A549 (cell line): ENCODE measurements around the gene PRICKLE1. TPM values are rescaled to one million over a fixed set of nuclear protein-coding genes. Genes with fewer than 3 reads are reported as not detected.

Experiments used
- ATAC-seq, 2 experiments: fragments of 200-7000 bp in 1 of 2; fragments of >200 bp in 1 of 2; cut with Nextera tagmentation in 1 of 2; cut with Tn5 transposase in 1 of 2; 3 replicates each; pipeline versions ENCODE4 v1.8.0 to v1.9.1; 2018 to 2020; ENCODE audit warnings: mild to moderate bottlenecking in 1 of 2, moderate library complexity in 1 of 2
- CTCF ChIA-PET: fragments of 300-600 bp; sonication (Branson Sonifier 250); formaldehyde crosslinking; extraction: SDS; loops from one replicate; lab custom pipeline; 2021; ENCODE audit warnings: antibody characterized with exemption, inconsistent platforms; lab: Yijun Ruan, JAX
- POLR2A ChIA-PET: fragments of 350-600 bp; formaldehyde crosslinking; extraction: SDS; loops from one replicate; lab custom pipeline; 2021; ENCODE audit warnings: antibody characterized with exemption, inconsistent platforms; lab: Yijun Ruan, JAX
- DNase-seq, 2 experiments: peaks; one replicate each; pipeline versions ENCODE4 v3.0.0 to v3.0.0-alpha.2; 2011 to 2016; ENCODE audit warnings: low read depth in 1 of 2, low spot score in 1 of 2
- FAIRE-seq: peaks from 2 replicates; lab custom pipeline; 2011; peaks lifted over from hg19 to GRCh38; lab: Jason Lieb, UNC
- H3K27ac ChIP-seq, 2 experiments: fragments of >200 bp; sonication (Bioruptor Twin); formaldehyde crosslinking; 3 replicates each; pipeline ENCODE4 v1.5.1; 2016 to 2017
- H3K4me1 ChIP-seq: fragments of >200 bp; sonication (Bioruptor Twin); formaldehyde crosslinking; 3 replicates; pipeline ENCODE4 v1.6.1; 2016
- H3K4me2 ChIP-seq: fragments of >200 bp; sonication (Bioruptor Twin); formaldehyde crosslinking; 3 replicates; pipeline ENCODE4 v1.6.1; 2016
- H3K4me3 ChIP-seq: fragments of >200 bp; sonication (Bioruptor Twin); formaldehyde crosslinking; 3 replicates; pipeline ENCODE4 v1.5.1; 2016
- H3K9me3 ChIP-seq: fragments of >200 bp; sonication (Bioruptor Twin); formaldehyde crosslinking; 3 replicates; pipeline ENCODE4 v1.6.1; 2016
- CBX2 ChIP-seq: fragments of 200-600 bp; sonication (generic); IDR thresholded peaks from 2 replicates; pipeline ENCODE4 v1.6.1; 2016; ENCODE audit warnings: low read depth, mild to moderate bottlenecking, borderline replicate concordance
- CBX8 ChIP-seq: fragments of 200-600 bp; sonication (generic); IDR thresholded peaks from 2 replicates; pipeline ENCODE4 v1.6.1; 2016
- CEBPB ChIP-seq, 2 experiments: fragments of >200 bp in 1 of 2; sonication (Bioruptor Twin) in 1 of 2; formaldehyde crosslinking in 1 of 2; IDR thresholded peaks; 2 replicates each; pipeline ENCODE4 v1.6.1; 2012 to 2016
- CHD2 ChIP-seq: fragments of 150-350 bp; IDR thresholded peaks from 2 replicates; pipeline ENCODE4 v1.6.1; 2014; ENCODE audit warnings: low read length; ENCODE audit not compliant: partially characterized antibody
- CHD4 ChIP-seq: fragments of 200-600 bp; sonication (generic); IDR thresholded peaks from 2 replicates; pipeline ENCODE4 v1.6.1; 2016; ENCODE audit warnings: antibody characterized with exemption, mild to moderate bottlenecking, borderline replicate concordance
- EHF ChIP-seq: fragments of 250-450 bp; sonication (Bioruptor Pico); IDR thresholded peaks from 2 replicates; pipeline ENCODE4 v1.5.0; 2020; ENCODE audit warnings: mild to moderate bottlenecking
- EP300 ChIP-seq, 2 experiments: fragments of >200 bp; sonication (Bioruptor Twin); formaldehyde crosslinking; IDR thresholded peaks; 2 replicates in 1 of 2; 3 replicates in 1 of 2; pipeline ENCODE4 v1.6.1; 2016 to 2017
- HDAC2 ChIP-seq: fragments of 200-600 bp; sonication (generic); IDR thresholded peaks from 2 replicates; pipeline ENCODE4 v1.6.1; 2016
- JUNB ChIP-seq: fragments of >200 bp; sonication (Bioruptor Twin); formaldehyde crosslinking; IDR thresholded peaks from 2 replicates; pipeline ENCODE4 v1.6.1; 2016
- KDM1A ChIP-seq: fragments of 200-600 bp; sonication (generic); IDR thresholded peaks from 2 replicates; pipeline ENCODE4 v1.6.1; 2016; ENCODE audit warnings: low read depth, mild to moderate bottlenecking
- MAFK ChIP-seq: fragments of 450-650 bp; IDR thresholded peaks from 2 replicates; pipeline ENCODE4 v1.6.1; 2014; ENCODE audit not compliant: partially characterized antibody
- MYC ChIP-seq: IDR thresholded peaks from 2 replicates; pipeline ENCODE4 v1.6.1; 2012; ENCODE audit warnings: mild to moderate bottlenecking, inconsistent platforms, low read length, improper control_type of control experiment, borderline replicate concordance
- NFE2L2 ChIP-seq: fragments of 150-350 bp; conservative IDR thresholded peaks from 2 replicates; pipeline ENCODE4 v1.6.1; 2014; ENCODE audit warnings: low read length
- NPAS2 ChIP-seq: fragments of 250-450 bp; sonication (Bioruptor Pico); IDR thresholded peaks from 2 replicates; pipeline ENCODE4 v1.8.0; 2022; ENCODE audit warnings: mild to moderate bottlenecking, moderate library complexity, borderline replicate concordance
- NR3C1 ChIP-seq: fragments of >200 bp; sonication (Bioruptor Twin); formaldehyde crosslinking; IDR thresholded peaks from 3 replicates; pipeline ENCODE4 v1.6.1; 2017
- RFX5 ChIP-seq: fragments of 450-650 bp; IDR thresholded peaks from 2 replicates; pipeline ENCODE4 v1.7.1; 2014; ENCODE audit warnings: antibody characterized with exemption, mild to moderate bottlenecking, moderate library complexity
- ZSCAN20 ChIP-seq: fragments of 250-450 bp; sonication (Bioruptor Pico); IDR thresholded peaks from 2 replicates; pipeline ENCODE4 v1.8.0; 2022; ENCODE audit warnings: mild to moderate bottlenecking, moderate library complexity
- WGBS: methylation state at CpG from one replicate; pipeline ENCODE4 v1.1.6; 2017; ENCODE audit errors: missing lambda C conversion rate; 5-methylcytosine and 5-hydroxymethylcytosine counted together
- polyA plus RNA-seq, 4 experiments: library from polyadenylated mRNA; depleted of rRNA in 3 of 4; stranded (reverse); fragments of >200 nt; fragmentation: RNase III in 1 of 4; extraction: RNeasy Plus Mini Kit Qiagen cat#74134 plus additional on column Dnase treatment in 1 of 4; gene quantifications; 2 replicates in 3 of 4; 3 replicates in 1 of 4; pipeline ENCODE4 v1.2.3, GENCODE V29; 2011 to 2017
- TF ChIP-seq, protein P1 (sequence below): fragments of 150-350 bp; IDR thresholded peaks from 2 replicates; pipeline ENCODE4 v1.6.1; 2014; ENCODE audit warnings: low read depth, mild to moderate bottlenecking, low read length
- TF ChIP-seq, protein P2 (sequence below): fragments of >200 bp; sonication (Bioruptor Twin); formaldehyde crosslinking; IDR thresholded peaks from 2 replicates; pipeline ENCODE4 v1.6.1; 2016
- TF ChIP-seq, protein P3 (sequence below): IDR thresholded peaks from 2 replicates; pipeline ENCODE4 v1.6.1; 2012

Gene PRICKLE1
- polyA plus RNA-seq, 2 of the 4 experiments (the other 2 are of a cell fraction): 1.5 to 1.8 TPM

DNA sequence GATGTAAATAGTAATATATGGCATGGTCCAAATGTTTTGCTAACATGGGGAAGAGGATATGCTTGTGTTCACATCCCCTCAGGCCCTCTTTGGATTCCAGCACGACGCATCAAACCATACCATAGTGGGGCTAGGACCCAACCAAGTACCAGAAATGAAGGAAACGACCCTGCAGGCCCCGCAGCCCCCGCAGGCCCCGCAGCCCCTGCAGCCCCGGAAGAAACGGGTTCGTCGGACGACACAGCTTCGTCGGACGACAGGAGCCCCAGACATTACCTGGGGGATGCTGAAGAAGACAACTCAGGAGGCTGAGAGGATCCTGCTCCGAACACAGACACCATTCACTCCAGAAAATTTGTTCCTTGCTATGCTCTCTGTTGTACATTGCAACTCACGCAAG, 143.7 kb downstream of the PRICKLE1 start:
- Histone ChIP-seq H3K4me2 (no peak overlapping the region), H3K9me3 (no peaks in the 10 kb centered on the region), H3K4me3 (no peak overlapping the region), H3K27ac (no peak overlapping the region), H3K4me1 (no peaks in the 10 kb centered on the region)
- WGBS: 95% methylated on average over 16 of the region's 16 CpGs
- TF ChIP-seq MYC: no peak
- no peak for TF ChIP-seq NFE2L2
- TF ChIP-seq, protein P1, sequence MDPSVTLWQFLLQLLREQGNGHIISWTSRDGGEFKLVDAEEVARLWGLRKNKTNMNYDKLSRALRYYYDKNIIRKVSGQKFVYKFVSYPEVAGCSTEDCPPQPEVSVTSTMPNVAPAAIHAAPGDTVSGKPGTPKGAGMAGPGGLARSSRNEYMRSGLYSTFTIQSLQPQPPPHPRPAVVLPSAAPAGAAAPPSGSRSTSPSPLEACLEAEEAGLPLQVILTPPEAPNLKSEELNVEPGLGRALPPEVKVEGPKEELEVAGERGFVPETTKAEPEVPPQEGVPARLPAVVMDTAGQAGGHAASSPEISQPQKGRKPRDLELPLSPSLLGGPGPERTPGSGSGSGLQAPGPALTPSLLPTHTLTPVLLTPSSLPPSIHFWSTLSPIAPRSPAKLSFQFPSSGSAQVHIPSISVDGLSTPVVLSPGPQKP: no peak
- no peak for TF ChIP-seq EHF (CRISPR knock-in tag)
- no peak for TF ChIP-seq MAFK
- no peak for TF ChIP-seq NPAS2 (CRISPR knock-in tag)
- no peak for TF ChIP-seq ZSCAN20
- TF ChIP-seq NR3C1: no peak
- no peak for ATAC-seq
- ChIA-PET POLR2A (no interaction called here), CTCF (no interaction called here)
- no peak for DNase-seq
- no peak for FAIRE-seq

DNA sequence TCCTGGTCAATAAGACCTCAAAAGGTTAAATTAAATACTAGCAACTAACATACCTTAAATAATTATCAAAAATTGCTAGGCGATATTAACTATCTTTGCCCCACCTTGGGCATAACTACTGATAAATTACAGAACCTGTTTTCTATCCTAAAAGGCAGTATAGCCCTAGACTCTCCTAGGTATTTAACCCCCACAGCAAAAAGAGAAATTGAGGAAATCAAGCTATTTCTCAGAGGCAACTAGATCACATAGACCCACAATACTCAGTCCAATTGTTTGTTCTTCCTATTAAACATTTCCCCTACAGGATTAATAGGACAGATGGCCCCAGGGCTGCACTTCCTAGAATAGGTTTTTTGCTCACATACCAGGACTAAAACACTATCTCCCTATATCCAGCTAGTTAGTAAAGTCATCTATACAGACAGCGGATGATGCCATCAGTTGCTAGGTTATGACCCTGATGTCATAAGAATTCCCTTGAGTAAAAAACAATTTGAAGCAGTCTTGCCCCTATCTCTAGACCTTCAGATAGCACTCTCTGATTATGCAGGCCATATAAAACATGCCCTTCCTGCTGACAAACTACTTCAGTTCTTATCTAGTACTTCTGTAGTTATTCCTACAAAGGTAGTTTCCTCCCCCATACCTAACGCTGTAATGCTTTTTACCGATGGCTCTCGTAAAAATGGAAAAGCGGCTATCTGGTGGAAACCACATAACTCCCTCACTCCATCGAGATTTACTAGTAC, 145.2 kb downstream of the PRICKLE1 start:
- no peak for FAIRE-seq
- Histone ChIP-seq H3K27ac (no peak overlapping the region), H3K4me3 (no peak overlapping the region), H3K4me2 (no peak overlapping the region), H3K4me1 (no peaks in the 10 kb centered on the region), H3K9me3 (no peaks in the 10 kb centered on the region)
- TF ChIP-seq, protein P1: no peak
- TF ChIP-seq NR3C1 (no peak), CHD4 (no peak), CEBPB (IDR thresholded peaks at IDR 0.05) (no peak), RFX5 (no peak), CBX8 (no peak), CBX2 (no peak), HDAC2 (no peak), KDM1A (no peak), EP300 (IDR thresholded peaks at IDR 0.05) (no peak), ZSCAN20 (no peak), MYC (no peak), CHD2 (no peak)
- TF ChIP-seq, protein P2, sequence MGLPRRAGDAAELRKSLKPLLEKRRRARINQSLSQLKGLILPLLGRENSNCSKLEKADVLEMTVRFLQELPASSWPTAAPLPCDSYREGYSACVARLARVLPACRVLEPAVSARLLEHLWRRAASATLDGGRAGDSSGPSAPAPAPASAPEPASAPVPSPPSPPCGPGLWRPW: no peak
- TF ChIP-seq, protein P3, sequence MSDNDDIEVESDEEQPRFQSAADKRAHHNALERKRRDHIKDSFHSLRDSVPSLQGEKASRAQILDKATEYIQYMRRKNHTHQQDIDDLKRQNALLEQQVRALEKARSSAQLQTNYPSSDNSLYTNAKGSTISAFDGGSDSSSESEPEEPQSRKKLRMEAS: no peak
- ChIA-PET CTCF (interaction anchor here (1.0 kb wide), 1 partner anchor 11 kb away, joined by 3 read pairs; no protein-coding TSS in a partner anchor), POLR2A (no interaction called here)
- 94% methylated on average over 7 of the region's 7 CpGs for WGBS
- no peak for DNase-seq
- no peak for ATAC-seq

DNA sequence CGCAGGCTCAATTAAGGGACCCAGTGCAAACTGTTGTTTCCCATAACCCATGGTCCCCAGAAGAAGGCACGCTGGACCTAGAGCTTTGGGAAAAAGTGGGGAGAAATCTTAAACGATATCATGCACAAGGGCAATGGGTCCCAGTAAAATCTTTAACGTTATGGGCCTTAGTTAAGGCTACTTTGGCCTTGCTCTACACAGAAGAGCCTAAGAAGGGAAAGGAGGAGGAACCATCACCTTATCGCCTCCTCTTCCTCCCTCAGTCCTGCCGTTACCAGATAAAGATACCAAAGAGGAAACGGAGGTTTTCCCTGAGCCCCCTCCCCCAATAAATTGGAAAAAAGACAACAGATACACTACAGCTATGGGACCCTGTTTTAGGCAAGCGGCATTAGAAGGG, 146.7 kb downstream of the PRICKLE1 start:
- Histone ChIP-seq H3K4me3 (no peak overlapping the region), H3K27ac (no peak overlapping the region), H3K4me2 (no peak overlapping the region), H3K9me3 (no peaks in the 10 kb centered on the region), H3K4me1 (no peaks in the 10 kb centered on the region)
- DNase-seq: no peak
- POLR2A ChIA-PET: no interaction called here
- WGBS: 96% methylated on average over 8 of the region's 8 CpGs
- no peak for ATAC-seq
- no peak for FAIRE-seq
- CTCF ChIA-PET: interaction anchor here (1.4 kb wide), 1 partner anchor 19 kb away, joined by 3 read pairs; no protein-coding TSS in a partner anchor
- TF ChIP-seq JUNB: no peak
- TF ChIP-seq EHF (CRISPR knock-in tag): no peak
